Suprapubic skin (tissue), 4 donors: ENCODE results near the gene PRMT1. TPM values are rescaled to one million over a fixed set of nuclear protein-coding genes. Genes with fewer than 3 reads are reported as not detected.

ENCODE experiments used
- DNase-seq, 2 donors: peaks; one replicate each; pipeline ENCODE4 v3.0.0-alpha.2; 2019; ENCODE audit warnings: low spot score in 2 of 2
- H3K27ac ChIP-seq: fragments of 200-600 bp; sonication (generic); one replicate; pipeline ENCODE4 v1.5.1; 2019
- H3K27me3 ChIP-seq: fragments of 200-600 bp; sonication (generic); one replicate; pipeline ENCODE4 v1.5.1; 2019
- H3K36me3 ChIP-seq: fragments of 200-600 bp; sonication (generic); one replicate; pipeline ENCODE4 v1.5.1; 2019
- H3K4me1 ChIP-seq: fragments of 200-600 bp; sonication (generic); one replicate; pipeline ENCODE4 v1.5.1; 2019
- H3K4me3 ChIP-seq: fragments of 200-600 bp; sonication (generic); one replicate; pipeline ENCODE4 v1.5.1; 2019; ENCODE audit warnings: mild to moderate bottlenecking
- H3K9me3 ChIP-seq: fragments of 200-600 bp; sonication (generic); one replicate; pipeline ENCODE4 v1.5.1; 2019
- EP300 ChIP-seq: sonication (generic); formaldehyde crosslinking; IDR thresholded peaks from one replicate; pipeline ENCODE4 v1.6.1; 2017; ENCODE audit warnings: antibody characterized with exemption
- POLR2A ChIP-seq, 2 donors: fragments of 450-650 bp; IDR thresholded peaks; one replicate each; pipeline ENCODE4 v1.6.1; 2017; ENCODE audit warnings: antibody characterized with exemption in 2 of 2, mild to moderate bottlenecking in 2 of 2, moderate library complexity in 2 of 2
- POLR2AphosphoS5 ChIP-seq, 3 donors: sonication (generic); formaldehyde crosslinking; IDR thresholded peaks; one replicate each; pipeline ENCODE4 v1.6.1; 2017; ENCODE audit warnings: antibody characterized with exemption in 3 of 3
- WGBS: methylation state at CpG from one replicate; pipeline ENCODE4 v1.1.5; 2018; 5-methylcytosine and 5-hydroxymethylcytosine counted together
- total RNA-seq, 4 donors: library from RNA; depleted of rRNA; stranded (reverse); fragments of >200 nt; gene quantifications; one replicate each; pipeline ENCODE4 v1.1.0, GENCODE V29; 2016
- TF ChIP-seq, protein P1 (sequence below), 2 donors: fragments of 200-600 bp in 1 of 2; fragments of 450-650 bp in 1 of 2; sonication (generic) in 1 of 2; IDR thresholded peaks; one replicate each; pipeline ENCODE4 v1.5.1; 2016 to 2019; ENCODE audit warnings: antibody characterized with exemption in 2 of 2, mild to moderate bottlenecking in 1 of 2, moderate library complexity in 1 of 2

Gene PRMT1
- total RNA-seq, 4 donors from 2014 or later: 101 to 142 (median 112) TPM

DNA sequence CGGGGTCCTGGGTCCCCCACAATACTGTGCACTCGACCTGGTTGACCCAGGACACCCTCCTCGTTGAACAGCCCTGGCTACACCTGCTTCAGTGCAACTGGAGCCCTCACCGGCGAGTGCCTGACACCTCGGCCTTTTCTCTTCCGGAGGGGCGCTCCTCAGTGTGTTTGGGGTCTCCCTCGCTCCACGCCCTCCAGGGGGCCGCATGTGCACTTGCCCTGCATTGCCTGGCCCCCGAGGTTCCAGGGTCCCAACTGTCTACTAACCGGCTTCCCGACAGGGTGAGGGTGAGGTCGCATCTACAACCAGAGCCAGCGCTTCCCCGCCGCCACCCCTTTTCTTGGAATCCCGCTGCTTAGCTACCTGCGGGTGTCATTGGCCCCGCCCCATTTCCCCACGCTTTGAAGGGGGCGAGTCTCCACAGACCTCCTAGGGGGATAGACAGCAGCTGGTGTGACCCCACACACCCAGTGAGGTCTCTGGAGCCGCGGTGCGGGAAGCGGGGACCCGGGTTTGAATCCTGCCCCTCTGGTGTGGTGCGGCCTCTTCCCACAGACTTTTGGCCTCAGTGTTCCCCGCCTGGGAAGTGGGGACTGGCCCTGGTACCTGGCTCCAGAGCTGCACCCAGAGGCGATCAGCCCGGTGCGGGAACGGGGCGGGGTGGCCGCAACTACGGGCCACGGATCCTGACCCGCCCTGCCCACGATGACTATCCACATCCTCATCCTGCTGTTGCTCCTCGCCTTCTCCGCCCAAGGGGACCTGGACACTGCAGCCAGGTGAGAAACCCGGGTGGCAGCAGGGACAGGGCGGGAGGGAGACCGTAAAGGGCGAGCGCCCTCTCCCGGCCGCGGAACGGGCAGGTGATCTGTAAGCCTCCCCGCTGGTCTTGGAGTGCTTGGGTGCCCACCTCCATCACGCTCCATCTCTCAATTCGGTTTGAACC is 12.3 kb downstream of the PRMT1 start, which contains the start of gene ADM5:
TSS of gene ADM5 (plus strand) at position 462 of the 946 bp plus-strand sequence. CDS start at position 706, 244 bp downstream.
- Histone ChIP-seq H3K36me3 (peaks cover 28% of the 10 kb centered on the region), H3K27me3 (no peaks in the 10 kb centered on the region), H3K9me3 (no peaks in the 10 kb centered on the region), H3K4me1 (peaks cover 27% of the 10 kb centered on the region), H3K4me3 (peak within 1 kb of the TSS; percentile 57), H3K27ac (peak within 1 kb of the TSS; percentile 49)
- DNase-seq: peak in 1 of 2 donors; percentile 83
- WGBS: 20% methylated on average over 25 of the region's 54 CpGs
- TF ChIP-seq POLR2AphosphoS5 (IDR thresholded peaks at IDR 0.05): no peak
- TF ChIP-seq, protein P1, sequence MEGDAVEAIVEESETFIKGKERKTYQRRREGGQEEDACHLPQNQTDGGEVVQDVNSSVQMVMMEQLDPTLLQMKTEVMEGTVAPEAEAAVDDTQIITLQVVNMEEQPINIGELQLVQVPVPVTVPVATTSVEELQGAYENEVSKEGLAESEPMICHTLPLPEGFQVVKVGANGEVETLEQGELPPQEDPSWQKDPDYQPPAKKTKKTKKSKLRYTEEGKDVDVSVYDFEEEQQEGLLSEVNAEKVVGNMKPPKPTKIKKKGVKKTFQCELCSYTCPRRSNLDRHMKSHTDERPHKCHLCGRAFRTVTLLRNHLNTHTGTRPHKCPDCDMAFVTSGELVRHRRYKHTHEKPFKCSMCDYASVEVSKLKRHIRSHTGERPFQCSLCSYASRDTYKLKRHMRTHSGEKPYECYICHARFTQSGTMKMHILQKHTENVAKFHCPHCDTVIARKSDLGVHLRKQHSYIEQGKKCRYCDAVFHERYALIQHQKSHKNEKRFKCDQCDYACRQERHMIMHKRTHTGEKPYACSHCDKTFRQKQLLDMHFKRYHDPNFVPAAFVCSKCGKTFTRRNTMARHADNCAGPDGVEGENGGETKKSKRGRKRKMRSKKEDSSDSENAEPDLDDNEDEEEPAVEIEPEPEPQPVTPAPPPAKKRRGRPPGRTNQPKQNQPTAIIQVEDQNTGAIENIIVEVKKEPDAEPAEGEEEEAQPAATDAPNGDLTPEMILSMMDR (IDR thresholded peaks at IDR 0.05): peak in 1 of 2 donors; percentile 68

DNA sequence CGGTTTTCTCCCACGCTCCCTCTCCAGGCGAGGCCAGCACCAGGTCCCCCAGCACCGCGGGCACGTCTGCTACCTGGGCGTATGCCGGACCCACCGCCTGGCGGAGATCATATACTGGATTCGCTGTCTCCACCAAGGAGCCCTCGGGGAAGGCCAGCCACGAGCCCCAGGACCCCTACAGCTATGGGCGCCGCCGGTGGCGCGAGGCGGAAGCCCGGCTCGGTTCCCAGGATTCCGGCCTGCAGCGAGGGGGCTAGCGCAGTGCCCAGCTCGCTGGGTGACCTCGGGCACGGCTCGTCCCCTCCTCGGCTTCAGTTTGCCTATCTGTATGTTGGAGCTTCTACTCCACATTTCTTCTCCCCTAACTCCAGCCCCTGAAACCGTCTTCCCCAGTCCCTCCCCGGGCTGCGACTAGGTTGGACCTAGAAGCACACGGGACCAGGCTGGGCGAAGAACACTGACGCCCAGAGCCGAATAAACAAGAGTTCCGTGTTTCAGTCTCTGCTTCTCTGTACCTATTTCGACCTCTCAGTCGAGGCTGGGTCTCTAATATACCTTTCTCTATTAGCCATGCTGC is 13.1 kb downstream of the PRMT1 start:
- peaks cover 20% of the 10 kb centered on the region for H3K36me3 ChIP-seq
- no peaks in the 10 kb centered on the region for H3K9me3 ChIP-seq
- peak overlapping the region; percentile 57 for H3K4me3 ChIP-seq
- H3K27ac ChIP-seq: peak overlapping the region; percentile 49
- peak in 1 of 2 donors; percentile 78 for DNase-seq
- H3K27me3 ChIP-seq: no peaks in the 10 kb centered on the region
- TF ChIP-seq POLR2A (IDR thresholded peaks at IDR 0.05) (no peak), EP300 (no peak), POLR2AphosphoS5 (IDR thresholded peaks at IDR 0.05) (no peak)
- TF ChIP-seq, protein P1 (IDR thresholded peaks at IDR 0.05): peak in 1 of 2 donors; percentile 7
- peaks cover 27% of the 10 kb centered on the region for H3K4me1 ChIP-seq
- WGBS: 6% methylated on average over 26 of the region's 39 CpGs

DNA sequence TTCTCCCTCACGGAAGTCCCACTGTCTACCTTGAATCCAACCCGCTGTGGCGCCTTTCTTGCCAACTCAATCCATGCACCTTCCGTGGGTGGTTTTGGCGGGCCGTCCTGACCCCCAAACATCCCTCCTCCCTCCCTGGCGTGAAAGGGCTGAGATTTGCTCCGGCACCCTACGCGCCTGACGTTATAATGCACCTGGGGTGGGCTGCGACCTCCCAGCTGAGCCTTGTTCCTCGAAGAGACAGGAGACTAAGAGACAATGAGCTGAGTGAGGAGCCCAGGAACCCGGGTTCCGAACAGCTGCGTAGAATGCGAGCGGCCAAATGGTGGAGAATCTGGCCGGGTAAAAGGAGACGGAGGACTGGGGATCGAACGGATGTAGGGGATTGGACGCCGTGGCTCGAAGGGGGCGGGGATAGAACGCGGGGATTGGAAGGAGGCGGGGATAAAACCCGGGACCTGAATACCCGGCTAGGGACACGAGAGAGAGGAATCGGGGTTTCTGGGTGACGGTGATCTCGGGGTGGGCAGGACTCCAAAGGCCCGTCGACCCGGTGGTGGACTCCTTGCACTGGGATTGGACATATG is 13.7 kb downstream of the PRMT1 start, which contains the start of gene CPT1C:
TSS of gene CPT1C (plus strand) at position 461 of the 587 bp plus-strand sequence. CDS start 1,137 bp downstream, outside the sequence.
- under 1% methylated on average over 37 of the region's 38 CpGs for WGBS
- DNase-seq: peak; percentile 88 to 91
- TF ChIP-seq, protein P1 (IDR thresholded peaks at IDR 0.05): no peak
- TF ChIP-seq POLR2A (IDR thresholded peaks at IDR 0.05): peak in 1 of 2 donors; percentile 10

DNA sequence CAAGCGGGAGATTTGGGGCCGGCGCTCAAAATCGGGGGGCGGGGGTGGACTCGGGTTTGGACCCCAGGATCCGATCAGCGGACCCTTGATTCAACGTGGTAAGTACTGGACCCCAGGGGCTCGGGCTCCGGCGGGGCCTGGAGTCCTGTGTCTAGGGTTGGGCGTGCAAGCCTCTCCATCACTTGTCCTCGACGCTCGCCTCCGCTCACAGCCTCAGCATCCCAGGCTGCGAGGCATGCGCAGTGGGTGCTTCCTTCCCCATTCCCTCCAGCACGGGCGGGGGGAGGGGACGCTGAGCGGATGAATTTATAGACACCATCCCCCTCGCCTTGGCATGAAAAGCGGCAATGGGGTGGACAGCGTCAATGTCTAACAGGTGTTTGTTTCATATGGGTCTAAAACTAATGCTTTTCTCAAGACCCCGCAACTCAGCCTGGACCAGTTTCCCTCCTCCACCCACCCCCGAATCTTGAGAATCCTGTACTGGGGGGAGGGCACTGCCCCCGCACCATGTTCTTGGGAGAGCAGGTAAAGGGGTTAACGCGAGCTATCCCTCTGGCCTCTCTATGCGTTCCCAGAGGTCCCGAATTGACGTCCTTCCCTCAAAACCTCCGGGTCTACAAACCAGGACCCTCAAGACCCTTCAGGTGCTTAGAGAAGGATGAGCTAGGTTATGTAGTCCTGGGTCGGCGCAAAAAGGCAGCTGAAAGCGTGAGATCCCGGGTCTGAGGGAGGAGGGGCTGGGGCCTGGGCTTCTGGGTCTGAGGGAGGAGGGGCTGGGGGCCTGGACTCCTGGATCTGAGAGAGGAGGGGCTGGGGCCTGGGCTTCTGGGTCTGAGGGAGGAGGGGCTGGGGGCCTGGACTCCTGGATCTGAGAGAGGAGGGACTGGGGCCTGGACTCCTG is 14.4 kb downstream of the PRMT1 start:
- H3K27me3 ChIP-seq: no peaks in the 10 kb centered on the region
- no peaks in the 10 kb centered on the region for H3K9me3 ChIP-seq
- WGBS: 34% methylated on average over 21 of the region's 39 CpGs
- peaks cover 8% of the 10 kb centered on the region for H3K36me3 ChIP-seq
- no peak overlapping the region for H3K27ac ChIP-seq
- TF ChIP-seq EP300: no peak
- no peak for TF ChIP-seq POLR2AphosphoS5 (IDR thresholded peaks at IDR 0.05)
- no peak for TF ChIP-seq POLR2A (IDR thresholded peaks at IDR 0.05)
- TF ChIP-seq, protein P1 (IDR thresholded peaks at IDR 0.05): no peak
- peak overlapping the region; percentile 57 for H3K4me3 ChIP-seq
- peaks cover 27% of the 10 kb centered on the region for H3K4me1 ChIP-seq
- DNase-seq: peak in 1 of 2 donors; percentile 79

More for the DNA sequence above, 13.7 kb downstream of the PRMT1 start, which contains the start of gene CPT1C:
- H3K4me3 ChIP-seq: peak within 1 kb of the TSS; percentile 57
- H3K4me1 ChIP-seq: peaks cover 27% of the 10 kb centered on the region
- H3K36me3 ChIP-seq: peaks cover 15% of the 10 kb centered on the region
- H3K27me3 ChIP-seq: no peaks in the 10 kb centered on the region
- peak within 1 kb of the TSS; percentile 49 for H3K27ac ChIP-seq
- H3K9me3 ChIP-seq: no peaks in the 10 kb centered on the region
